B cell (primary cell): ENCODE data around the gene GNG7.

ENCODE experiments used
- EZH2 ChIP-seq: IDR thresholded peaks from 2 replicates; pipeline ENCODE4 v1.6.1; 2012; ENCODE audit warnings: borderline replicate concordance, low read depth, mild to moderate bottlenecking, moderate library complexity, low read length; ENCODE audit not compliant: insufficient read depth, poor library complexity, severe bottlenecking
- TF ChIP-seq, protein P1 (sequence below): fragments of 200-600 bp; IDR thresholded peaks from one replicate; pipeline ENCODE4 v1.8.0; 2022; ENCODE audit warnings: antibody characterized with exemption, mild to moderate bottlenecking

GRCh38 chr19:2511991-2512390, 190.5 kb downstream of the GNG7 start:
- TF ChIP-seq, protein P1, sequence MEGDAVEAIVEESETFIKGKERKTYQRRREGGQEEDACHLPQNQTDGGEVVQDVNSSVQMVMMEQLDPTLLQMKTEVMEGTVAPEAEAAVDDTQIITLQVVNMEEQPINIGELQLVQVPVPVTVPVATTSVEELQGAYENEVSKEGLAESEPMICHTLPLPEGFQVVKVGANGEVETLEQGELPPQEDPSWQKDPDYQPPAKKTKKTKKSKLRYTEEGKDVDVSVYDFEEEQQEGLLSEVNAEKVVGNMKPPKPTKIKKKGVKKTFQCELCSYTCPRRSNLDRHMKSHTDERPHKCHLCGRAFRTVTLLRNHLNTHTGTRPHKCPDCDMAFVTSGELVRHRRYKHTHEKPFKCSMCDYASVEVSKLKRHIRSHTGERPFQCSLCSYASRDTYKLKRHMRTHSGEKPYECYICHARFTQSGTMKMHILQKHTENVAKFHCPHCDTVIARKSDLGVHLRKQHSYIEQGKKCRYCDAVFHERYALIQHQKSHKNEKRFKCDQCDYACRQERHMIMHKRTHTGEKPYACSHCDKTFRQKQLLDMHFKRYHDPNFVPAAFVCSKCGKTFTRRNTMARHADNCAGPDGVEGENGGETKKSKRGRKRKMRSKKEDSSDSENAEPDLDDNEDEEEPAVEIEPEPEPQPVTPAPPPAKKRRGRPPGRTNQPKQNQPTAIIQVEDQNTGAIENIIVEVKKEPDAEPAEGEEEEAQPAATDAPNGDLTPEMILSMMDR: no peak
- no peak for TF ChIP-seq EZH2
